ENCODE data around the gene XXYLT1.
A peak's percentile ranks its signal among the peaks of the same experiment; 100 is the strongest.

Gene XXYLT1

DNA sequence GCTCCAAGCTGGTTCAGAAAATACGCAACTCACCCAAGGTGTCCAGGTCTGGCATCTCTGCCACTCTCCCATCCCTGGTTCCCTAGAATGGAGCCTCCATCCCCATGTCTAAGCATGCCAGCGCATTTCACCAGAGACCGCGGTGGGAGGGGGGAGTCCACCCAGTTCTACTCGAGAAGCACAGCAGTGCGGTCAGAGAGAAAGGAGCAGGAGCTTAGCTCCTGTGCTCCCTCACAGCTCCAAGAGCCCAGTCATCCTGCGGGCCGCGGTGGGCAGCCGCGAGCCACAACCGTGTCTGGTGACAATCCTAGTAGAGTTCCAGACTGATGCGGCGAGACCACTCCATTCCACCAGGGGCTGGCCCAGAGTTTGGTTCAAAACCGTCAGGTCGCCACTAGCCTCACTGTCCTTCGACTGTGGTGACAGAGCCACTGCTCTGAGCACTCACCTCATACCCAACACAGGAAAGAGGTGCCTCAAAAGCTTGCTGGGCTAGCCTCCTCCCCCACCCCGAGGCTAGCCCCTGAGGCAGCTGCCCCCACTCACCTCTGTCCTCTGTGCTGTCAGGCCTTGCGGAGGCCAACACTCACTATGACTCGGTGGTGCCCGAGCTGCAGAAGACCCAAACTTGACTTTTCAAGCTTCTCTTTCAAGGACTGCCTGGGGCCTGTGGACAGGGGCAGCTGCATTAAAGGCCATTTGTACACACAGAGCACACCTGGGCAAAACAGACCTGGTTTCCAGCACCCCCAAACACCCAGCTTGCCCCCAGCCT lies 185.4 kb downstream of the XXYLT1 start:
- H3K27me3 Mint-ChIP-seq (ENCODE audit: low read depth, poor library complexity): peaks cover 3% of the 10 kb centered on the region
- no peak overlapping the region for H3K27ac Mint-ChIP-seq
- no peak for DNase-seq

DNA sequence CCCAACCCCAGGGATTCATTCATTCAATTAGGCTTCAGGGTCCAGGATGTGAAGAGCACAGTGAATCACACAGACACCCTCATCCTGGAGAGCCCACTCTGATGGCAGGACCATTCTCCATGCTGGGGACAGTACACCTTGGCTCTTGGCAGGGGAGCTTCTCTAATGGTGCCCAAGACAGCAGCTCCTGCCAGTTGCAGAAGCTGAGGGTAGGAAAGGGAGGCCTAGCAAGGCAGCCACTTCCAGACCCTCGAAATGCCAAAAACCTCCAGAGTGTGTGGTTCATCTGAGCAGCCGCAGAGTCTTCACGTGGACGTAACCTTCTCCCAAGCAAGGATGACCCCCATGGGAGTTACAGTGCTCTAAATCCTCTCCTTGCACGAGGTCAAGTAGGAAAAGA lies 186.2 kb downstream of the XXYLT1 start:
- DNase-seq: no peak
- Mint-ChIP-seq H3K4me3 (no peak overlapping the region), H3K9me3 (peaks cover 5% of the 10 kb centered on the region), H3K27me3 (ENCODE audit: low read depth, poor library complexity) (peaks cover 3% of the 10 kb centered on the region), H3K27ac (no peak overlapping the region), H3K4me1 (peaks cover 76% of the 10 kb centered on the region), H3K36me3 (ENCODE audit: low read depth) (peaks cover 10% of the 10 kb centered on the region)
- TF ChIP-seq, protein P1, sequence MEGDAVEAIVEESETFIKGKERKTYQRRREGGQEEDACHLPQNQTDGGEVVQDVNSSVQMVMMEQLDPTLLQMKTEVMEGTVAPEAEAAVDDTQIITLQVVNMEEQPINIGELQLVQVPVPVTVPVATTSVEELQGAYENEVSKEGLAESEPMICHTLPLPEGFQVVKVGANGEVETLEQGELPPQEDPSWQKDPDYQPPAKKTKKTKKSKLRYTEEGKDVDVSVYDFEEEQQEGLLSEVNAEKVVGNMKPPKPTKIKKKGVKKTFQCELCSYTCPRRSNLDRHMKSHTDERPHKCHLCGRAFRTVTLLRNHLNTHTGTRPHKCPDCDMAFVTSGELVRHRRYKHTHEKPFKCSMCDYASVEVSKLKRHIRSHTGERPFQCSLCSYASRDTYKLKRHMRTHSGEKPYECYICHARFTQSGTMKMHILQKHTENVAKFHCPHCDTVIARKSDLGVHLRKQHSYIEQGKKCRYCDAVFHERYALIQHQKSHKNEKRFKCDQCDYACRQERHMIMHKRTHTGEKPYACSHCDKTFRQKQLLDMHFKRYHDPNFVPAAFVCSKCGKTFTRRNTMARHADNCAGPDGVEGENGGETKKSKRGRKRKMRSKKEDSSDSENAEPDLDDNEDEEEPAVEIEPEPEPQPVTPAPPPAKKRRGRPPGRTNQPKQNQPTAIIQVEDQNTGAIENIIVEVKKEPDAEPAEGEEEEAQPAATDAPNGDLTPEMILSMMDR (IDR thresholded peaks at IDR 0.05): no peak

More for the DNA sequence above, 185.4 kb downstream of the XXYLT1 start:
- Mint-ChIP-seq H3K36me3 (ENCODE audit: low read depth) (peaks cover 10% of the 10 kb centered on the region), H3K4me1 (peaks cover 68% of the 10 kb centered on the region), H3K4me3 (no peak overlapping the region), H3K9me3 (peaks cover 8% of the 10 kb centered on the region)
- TF ChIP-seq, protein P1 (IDR thresholded peaks at IDR 0.05): no peak

DNA sequence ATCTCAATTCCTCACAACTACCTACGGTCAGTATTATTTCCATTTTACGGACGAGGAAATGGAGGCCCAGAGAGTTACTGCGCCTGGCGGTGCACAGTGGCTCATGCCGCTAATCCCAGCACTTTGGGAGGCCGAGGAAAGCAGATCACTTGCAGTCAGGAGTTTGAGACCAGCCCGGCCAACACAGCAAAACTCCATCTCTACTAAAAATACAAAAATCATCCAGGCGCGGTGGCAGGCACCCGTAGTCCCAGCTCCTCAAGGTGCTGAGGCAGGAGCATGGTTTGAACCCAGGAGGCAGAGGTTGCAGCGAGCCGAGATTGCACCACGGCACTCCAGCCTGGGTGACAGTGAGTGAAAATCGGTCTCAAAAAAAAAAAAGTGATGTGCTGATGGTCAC lies 187.3 kb downstream of the XXYLT1 start:
- H3K27me3 Mint-ChIP-seq (ENCODE audit: low read depth, poor library complexity): peaks cover 3% of the 10 kb centered on the region
- DNase-seq: no peak
- no peak overlapping the region for H3K4me3 Mint-ChIP-seq
- H3K9me3 Mint-ChIP-seq: no peaks in the 10 kb centered on the region
- H3K36me3 Mint-ChIP-seq (ENCODE audit: low read depth): peaks cover 10% of the 10 kb centered on the region
- TF ChIP-seq, protein P1 (IDR thresholded peaks at IDR 0.05): no peak
- H3K4me1 Mint-ChIP-seq: peaks cover 87% of the 10 kb centered on the region
- no peak overlapping the region for H3K27ac Mint-ChIP-seq

DNA sequence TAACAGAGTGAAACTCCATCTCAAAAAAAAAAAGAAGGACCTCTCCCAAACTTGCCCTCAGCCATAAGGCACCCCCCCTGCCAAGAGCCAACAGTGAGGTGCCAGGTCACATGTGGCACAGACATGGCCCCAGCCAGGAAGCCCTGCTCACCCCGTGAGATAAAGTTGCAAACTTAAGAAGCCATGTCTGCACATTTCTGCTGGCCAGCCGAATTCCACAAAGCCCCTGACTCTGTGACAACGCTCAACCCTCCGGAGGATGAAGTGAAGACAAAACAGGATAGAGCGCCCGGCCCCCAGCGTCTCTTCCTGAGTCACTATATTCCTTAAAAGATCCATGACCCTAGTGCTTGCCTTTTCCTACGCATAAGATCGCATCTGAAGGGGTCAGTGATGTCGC lies 188.1 kb downstream of the XXYLT1 start:
- no peak for DNase-seq
- peaks cover 3% of the 10 kb centered on the region for H3K27me3 Mint-ChIP-seq (ENCODE audit: low read depth, poor library complexity)
- TF ChIP-seq, protein P1 (IDR thresholded peaks at IDR 0.05): no peak
- H3K27ac Mint-ChIP-seq: peak overlapping the region; percentile 44
- H3K4me3 Mint-ChIP-seq: no peak overlapping the region
- H3K4me1 Mint-ChIP-seq: peaks cover 94% of the 10 kb centered on the region
- H3K36me3 Mint-ChIP-seq (ENCODE audit: low read depth): peaks cover 10% of the 10 kb centered on the region
- no peaks in the 10 kb centered on the region for H3K9me3 Mint-ChIP-seq

DNA sequence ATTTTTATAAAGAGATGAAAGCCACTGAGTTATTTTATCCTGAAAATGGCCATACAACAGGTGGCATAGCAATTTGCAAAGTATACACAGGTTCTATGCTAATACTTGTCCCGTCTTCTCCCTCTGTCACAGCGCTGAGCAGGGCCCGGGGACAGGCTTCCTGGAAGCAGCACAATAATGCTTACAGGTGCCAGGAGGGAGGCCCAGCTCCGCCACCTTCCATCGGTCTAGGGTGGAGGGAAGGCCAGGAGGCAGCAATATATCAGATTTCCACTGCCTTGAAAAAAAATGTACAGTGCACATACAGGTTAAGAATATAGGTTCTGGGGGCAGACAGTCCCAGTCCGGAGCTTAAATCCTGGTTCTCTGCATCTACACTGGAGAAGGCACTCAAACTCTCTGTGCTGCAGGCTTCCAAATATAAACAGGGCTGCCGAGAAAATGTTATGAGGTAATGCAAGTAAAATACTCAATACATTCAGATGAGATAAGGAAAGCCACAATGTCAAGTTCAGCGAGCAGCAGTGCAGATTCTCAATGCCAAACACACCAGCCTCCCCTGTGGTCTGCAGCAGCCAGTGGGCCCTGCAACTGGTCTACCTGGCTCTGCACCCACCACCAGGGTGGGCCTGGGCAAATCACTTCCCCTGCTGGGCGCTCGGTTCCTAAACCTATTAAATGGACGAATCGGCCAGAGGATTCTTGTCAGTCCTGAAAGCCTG lies 189.6 kb downstream of the XXYLT1 start:
- H3K27ac Mint-ChIP-seq: no peak overlapping the region
- TF ChIP-seq, protein P1 (IDR thresholded peaks at IDR 0.05): no peak
- H3K27me3 Mint-ChIP-seq (ENCODE audit: low read depth, poor library complexity): peaks cover 3% of the 10 kb centered on the region
- no peaks in the 10 kb centered on the region for H3K9me3 Mint-ChIP-seq
- peaks cover 5% of the 10 kb centered on the region for H3K36me3 Mint-ChIP-seq (ENCODE audit: low read depth)
- H3K4me3 Mint-ChIP-seq: no peak overlapping the region
- DNase-seq: no peak
- peaks cover 87% of the 10 kb centered on the region for H3K4me1 Mint-ChIP-seq

All from nephron progenitor cell (in vitro differentiated cells).